Right lobe of liver (tissue), 6 donors: ENCODE results near the gene ADAMTS14. TPM values are rescaled to one million over a fixed set of nuclear protein-coding genes. Genes with fewer than 3 reads are reported as not detected.

Experiments used
- ATAC-seq, 4 donors: fragments of 200-7000 bp; cut with Tn5 transposase; one replicate each; pipeline ENCODE4 v1.9.1; 2020; ENCODE audit warnings: mild to moderate bottlenecking in 4 of 4, moderate library complexity in 4 of 4
- DNase-seq, 3 donors: peaks; one replicate each; pipeline ENCODE4 v3.0.0-alpha.2; 2020
- H3K27ac ChIP-seq, 3 donors: fragments of 200-600 bp; one replicate each; pipeline ENCODE4 v1.8.0; 2022
- H3K27me3 ChIP-seq, 2 donors: fragments of 200-600 bp; one replicate each; pipeline ENCODE4 v1.8.0; 2022
- H3K36me3 ChIP-seq, 4 donors: fragments of 200-600 bp; sonication (generic) in 1 of 4; one replicate each; pipeline versions ENCODE4 v1.5.1 to v1.8.0; 2017 to 2022; ENCODE audit warnings: control low read depth in 1 of 4
- H3K4me1 ChIP-seq, 4 donors: fragments of 200-600 bp; sonication (generic) in 1 of 4; one replicate each; pipeline versions ENCODE4 v1.5.1 to v1.8.0; 2017 to 2022; ENCODE audit warnings: control low read depth in 1 of 4
- H3K4me3 ChIP-seq, 3 donors: fragments of 200-600 bp; one replicate each; pipeline ENCODE4 v1.8.0; 2022
- H3K9me3 ChIP-seq, 4 donors: fragments of 200-600 bp; sonication (generic) in 1 of 4; one replicate each; pipeline versions ENCODE4 v1.5.1 to v1.8.0; 2017 to 2022; ENCODE audit warnings: control low read depth in 1 of 4
- POLR2A ChIP-seq: fragments of 450-650 bp; IDR thresholded peaks from one replicate; pipeline ENCODE4 v1.6.1; 2017; ENCODE audit warnings: antibody characterized with exemption, mild to moderate bottlenecking
- WGBS: methylation state at CpG from one replicate; pipeline ENCODE4 v1.1.6; 2018; ENCODE audit warnings: low coverage, low lambda C conversion rate; ENCODE audit not compliant: insufficient coverage; ENCODE audit errors: missing lambda C conversion rate; 5-methylcytosine and 5-hydroxymethylcytosine counted together
- intact Hi-C, 2 donors: fragments of 100-400 bp; cut with DNase I; formaldehyde crosslinking; loops; one replicate each; pipeline versions ENCODE4 v1.11.2 to v1.14.1; 2022
- total RNA-seq, 6 experiments: library from RNA; depleted of rRNA in 2 of 6; stranded (reverse); fragments of >200 nt in 2 of 6; fragmentation: NEBNext Ultra II Directional in 3 of 6; extraction: Animal tissue kit (Norgen Biotek cat#: 25700) in 3 of 6; gene quantifications; one replicate each; pipeline versions ENCODE4 v1.1.0 to v1.2.4, GENCODE V29; 2016 to 2023
- TF ChIP-seq, protein P1 (sequence below), 4 donors: fragments of 200-600 bp in 3 of 4; fragments of 450-650 bp in 1 of 4; IDR thresholded peaks; one replicate each; pipeline versions ENCODE4 v1.5.1 to v1.8.0; 2016 to 2022; ENCODE audit warnings: antibody characterized with exemption in 4 of 4, mild to moderate bottlenecking in 2 of 4
- donor health status: DM: no; HTN: yes; CAD: no.
- donor health status: DM: no; HTN: no; CAD: no.
- donor health status: DM: no; HTN: no; CAD: no.
- donor health status: DM: no; HTN: yes; CAD: no.
- donor health status: DM: no; HTN: yes; CAD: no.

ADAMTS14 gene
- total RNA-seq, 6 experiments from 2014 or later, result 0.06 to 0.18 (median 0.11) TPM

DNA sequence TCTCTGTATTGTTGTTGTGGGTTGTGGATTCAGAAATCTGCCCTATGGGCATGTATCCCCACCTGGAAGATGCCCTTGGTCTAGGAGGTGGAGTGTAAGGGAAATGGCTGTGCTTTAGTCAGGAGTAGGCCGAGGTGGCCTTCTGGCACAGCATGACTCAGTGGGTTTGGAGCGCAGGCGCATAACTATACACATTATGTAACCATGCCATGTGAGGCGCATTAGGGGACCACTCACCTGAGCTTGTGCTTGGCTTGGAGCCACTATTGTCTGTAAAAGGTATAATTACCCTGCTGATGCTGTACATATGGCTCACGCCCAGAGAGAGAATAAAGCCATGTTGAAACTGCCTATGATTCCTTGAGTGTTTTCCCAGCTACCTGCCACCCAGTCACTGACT lies 20.6 kb upstream of the ADAMTS14 start:
- intact Hi-C loops, result no loop called here
- Histone ChIP-seq H3K27ac (no peak overlapping the region), H3K4me3 (no peak overlapping the region), H3K9me3 (no peaks in the 10 kb centered on the region), H3K36me3 (no peaks in the 10 kb centered on the region), H3K27me3 (no peaks in the 10 kb centered on the region), H3K4me1 (no peaks in the 10 kb centered on the region)
- DNase-seq (peak in 1 of 3 donors; percentile 2), ATAC-seq (no peak)
- 87% methylated on average over 3 of the region's 5 CpGs for WGBS
- no peak for TF ChIP-seq POLR2A
- TF ChIP-seq, protein P1, sequence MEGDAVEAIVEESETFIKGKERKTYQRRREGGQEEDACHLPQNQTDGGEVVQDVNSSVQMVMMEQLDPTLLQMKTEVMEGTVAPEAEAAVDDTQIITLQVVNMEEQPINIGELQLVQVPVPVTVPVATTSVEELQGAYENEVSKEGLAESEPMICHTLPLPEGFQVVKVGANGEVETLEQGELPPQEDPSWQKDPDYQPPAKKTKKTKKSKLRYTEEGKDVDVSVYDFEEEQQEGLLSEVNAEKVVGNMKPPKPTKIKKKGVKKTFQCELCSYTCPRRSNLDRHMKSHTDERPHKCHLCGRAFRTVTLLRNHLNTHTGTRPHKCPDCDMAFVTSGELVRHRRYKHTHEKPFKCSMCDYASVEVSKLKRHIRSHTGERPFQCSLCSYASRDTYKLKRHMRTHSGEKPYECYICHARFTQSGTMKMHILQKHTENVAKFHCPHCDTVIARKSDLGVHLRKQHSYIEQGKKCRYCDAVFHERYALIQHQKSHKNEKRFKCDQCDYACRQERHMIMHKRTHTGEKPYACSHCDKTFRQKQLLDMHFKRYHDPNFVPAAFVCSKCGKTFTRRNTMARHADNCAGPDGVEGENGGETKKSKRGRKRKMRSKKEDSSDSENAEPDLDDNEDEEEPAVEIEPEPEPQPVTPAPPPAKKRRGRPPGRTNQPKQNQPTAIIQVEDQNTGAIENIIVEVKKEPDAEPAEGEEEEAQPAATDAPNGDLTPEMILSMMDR (IDR thresholded peaks at IDR 0.05), result no peak

DNA sequence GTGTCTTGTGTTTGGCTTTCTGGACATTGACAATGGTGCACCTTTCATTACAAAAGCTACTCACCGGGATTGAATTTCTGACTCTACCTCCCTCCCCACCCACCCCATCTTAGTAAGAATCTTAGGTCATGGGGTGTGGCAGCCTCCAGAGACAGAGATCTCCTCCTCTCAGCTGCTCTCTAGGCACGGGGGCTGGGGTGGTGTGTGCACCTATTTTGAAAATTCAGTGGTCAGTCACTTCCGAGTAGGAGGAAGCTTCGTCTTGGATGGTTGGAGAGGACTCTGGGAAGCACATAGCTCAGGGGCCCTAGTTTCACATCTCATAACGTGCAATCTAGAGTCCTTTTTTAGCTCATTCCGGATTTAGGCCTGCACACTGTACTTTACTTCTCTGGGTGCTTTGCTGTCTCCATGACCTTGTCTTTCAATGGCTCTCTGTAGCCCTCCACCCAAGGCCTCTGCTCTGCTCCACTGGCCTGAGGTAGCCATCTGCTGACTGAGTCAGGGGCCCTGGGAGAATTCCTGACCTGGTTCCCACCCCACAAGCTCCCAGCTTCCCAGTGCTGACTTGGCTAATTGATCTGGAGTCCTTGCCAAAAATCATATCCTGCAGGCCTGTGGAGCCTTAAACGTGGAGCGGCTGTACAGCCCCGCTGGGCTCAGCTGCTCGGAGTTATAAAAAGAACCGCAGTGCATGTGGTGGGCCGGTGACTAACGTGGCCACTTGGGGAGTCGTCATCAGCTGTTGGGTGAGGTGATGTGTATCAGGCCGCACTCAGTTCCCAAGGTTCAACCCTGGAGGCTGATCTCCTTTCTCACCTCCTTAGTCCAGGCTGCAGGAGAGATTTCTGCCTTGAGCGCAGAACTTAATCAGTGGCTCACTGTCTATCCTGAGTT lies 19.3 kb upstream of the ADAMTS14 start:
- ATAC-seq, result peak; percentile 52 to 63 (median 54)

DNA sequence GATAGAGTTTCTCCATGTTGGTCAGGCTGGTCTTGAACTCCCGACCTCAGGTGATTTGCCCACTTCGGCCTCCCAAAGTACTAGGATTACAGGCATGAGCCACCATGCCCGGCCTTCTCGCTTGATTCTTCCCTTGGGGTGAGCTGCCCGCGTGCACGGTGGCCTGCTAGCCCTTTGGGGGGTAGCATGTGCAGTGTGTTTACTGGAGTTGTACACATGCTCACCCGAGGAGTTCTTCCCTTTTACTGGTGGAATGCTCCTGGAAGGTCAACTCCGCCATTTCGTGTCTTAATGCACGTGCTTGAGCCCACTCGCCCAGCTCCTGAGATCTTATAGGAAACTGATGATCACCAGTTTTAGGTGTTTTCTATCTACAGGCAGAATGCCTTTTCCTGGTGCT lies 17.0 kb upstream of the ADAMTS14 start:
- no peak overlapping the region for H3K27ac ChIP-seq
- H3K27me3 ChIP-seq, result no peaks in the 10 kb centered on the region
- intact Hi-C loops, result no loop called here
- DNase-seq (peak in 1 of 3 donors; percentile 23), ATAC-seq (no peak)
- H3K4me1 ChIP-seq, result no peaks in the 10 kb centered on the region
- TF ChIP-seq, protein P1 (IDR thresholded peaks at IDR 0.05), result no peak
- no peak for TF ChIP-seq POLR2A
- 70% methylated on average over 5 of the region's 12 CpGs for WGBS
- no peaks in the 10 kb centered on the region for H3K36me3 ChIP-seq
- H3K9me3 ChIP-seq, result no peaks in the 10 kb centered on the region
- no peak overlapping the region for H3K4me3 ChIP-seq

More for the DNA sequence above, 19.3 kb upstream of the ADAMTS14 start:
- H3K4me3 ChIP-seq, result no peak overlapping the region
- TF ChIP-seq, protein P1 (IDR thresholded peaks at IDR 0.05), result no peak
- TF ChIP-seq POLR2A, result no peak
- H3K27ac ChIP-seq, result no peak overlapping the region
- no peaks in the 10 kb centered on the region for H3K9me3 ChIP-seq
- intact Hi-C loops, result no loop called here
- peak in 1 of 3 donors; percentile 7 for DNase-seq
- no peaks in the 10 kb centered on the region for H3K27me3 ChIP-seq
- 60% methylated on average over 15 of the region's 16 CpGs for WGBS
- H3K4me1 ChIP-seq, result no peaks in the 10 kb centered on the region
- H3K36me3 ChIP-seq, result no peaks in the 10 kb centered on the region

DNA sequence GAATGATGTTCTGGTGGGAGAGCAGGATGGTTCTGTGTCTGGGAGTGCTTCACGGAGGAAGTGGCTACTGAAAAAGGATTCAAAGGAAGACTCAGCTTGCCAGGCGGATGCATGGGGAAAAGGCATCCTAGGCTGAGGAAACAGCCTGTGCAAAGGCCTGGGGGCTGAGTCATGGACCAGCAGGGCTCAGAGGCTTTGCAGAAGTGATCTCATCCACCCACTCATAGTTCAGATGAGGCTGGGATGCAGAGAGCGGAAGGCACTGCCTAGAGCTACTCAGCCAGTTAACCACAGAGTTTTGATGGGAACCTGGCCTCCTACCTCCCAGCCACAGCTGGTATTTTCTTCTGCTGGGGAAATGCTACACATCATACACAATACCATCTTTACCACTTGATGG lies 15.8 kb upstream of the ADAMTS14 start:
- intact Hi-C loops, result no loop called here
- 36% methylated on average over 2 of the region's 3 CpGs for WGBS
- peak in 1 of 3 donors; percentile 17 for DNase-seq

More for the DNA sequence above, 15.8 kb upstream of the ADAMTS14 start:
- Histone ChIP-seq H3K9me3 (no peaks in the 10 kb centered on the region), H3K4me3 (no peak overlapping the region), H3K27me3 (no peaks in the 10 kb centered on the region), H3K27ac (no peak overlapping the region), H3K4me1 (no peaks in the 10 kb centered on the region), H3K36me3 (no peaks in the 10 kb centered on the region)
- no peak for TF ChIP-seq POLR2A
- TF ChIP-seq, protein P1 (IDR thresholded peaks at IDR 0.05), result no peak
- ATAC-seq, result peak in 1 of 4 donors; percentile 58
